CD4-positive, alpha-beta T cell treated with Interleukin-17A for 1 hour (primary cell): Measurements from ENCODE around the gene ZG16B.

Experiments used
- DNase-seq: peaks from one replicate; pipeline ENCODE4 v3.0.0-alpha.2; 2020

Gene ZG16B

DNA sequence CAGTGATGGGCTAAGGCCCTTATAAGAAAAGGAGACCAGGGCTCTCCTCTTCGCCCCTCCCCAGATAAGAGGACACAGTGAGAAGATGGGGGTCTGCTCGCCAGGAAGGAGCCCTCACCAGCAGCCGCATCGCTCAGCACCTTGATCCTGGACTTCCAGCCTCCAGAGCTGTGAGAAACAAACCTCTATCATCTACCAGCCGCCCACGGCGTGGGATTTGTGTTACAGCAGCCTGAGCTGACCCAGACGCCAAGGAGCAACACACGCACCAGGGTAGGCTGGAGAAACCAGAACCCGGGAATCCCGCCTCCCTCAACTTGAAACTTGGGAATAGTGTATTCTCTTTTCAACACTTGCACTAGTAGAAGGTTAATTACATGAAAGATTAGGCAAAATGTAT is 4.2 kb upstream of the ZG16B start:
- DNase-seq = no peak

DNA sequence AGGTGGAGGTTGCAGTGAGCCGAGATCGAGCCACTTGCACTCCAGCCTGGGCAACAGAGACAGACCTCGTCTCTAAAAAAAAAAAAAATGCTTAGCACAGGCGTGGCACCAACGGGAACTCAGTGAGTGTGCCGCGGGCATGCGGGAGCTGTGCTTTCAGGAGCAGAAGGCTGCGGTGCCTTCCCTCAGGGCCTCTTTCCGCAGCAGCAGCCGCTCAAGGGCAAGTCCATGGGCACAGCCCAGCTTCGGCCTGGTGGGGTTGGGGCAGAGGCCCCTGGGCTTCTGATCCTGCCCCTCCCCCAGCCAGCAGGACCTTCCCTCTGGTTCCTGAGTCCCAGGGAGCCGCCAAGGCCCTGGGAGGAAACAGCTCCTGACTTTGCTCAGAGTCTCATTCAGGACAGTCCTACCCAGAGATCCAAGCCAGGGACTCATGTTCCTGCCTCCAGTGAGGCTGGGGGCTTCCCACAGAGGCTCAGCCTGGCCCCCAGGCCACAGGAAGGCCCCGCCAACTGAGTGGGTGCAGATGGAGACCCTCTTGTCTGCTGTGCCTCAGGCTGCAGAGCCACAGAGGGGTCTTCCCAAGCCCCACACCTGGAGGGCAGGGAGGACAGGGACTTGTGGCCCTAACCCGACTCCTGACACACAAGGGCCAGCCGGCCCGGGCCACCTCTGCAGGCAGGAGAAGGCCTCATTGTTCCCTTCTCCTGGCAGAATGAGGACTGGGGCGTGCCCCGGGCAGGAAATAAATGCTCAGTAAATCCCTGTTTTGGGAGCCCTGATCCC is 3.3 kb upstream of the ZG16B start:
- no peak for DNase-seq

DNA sequence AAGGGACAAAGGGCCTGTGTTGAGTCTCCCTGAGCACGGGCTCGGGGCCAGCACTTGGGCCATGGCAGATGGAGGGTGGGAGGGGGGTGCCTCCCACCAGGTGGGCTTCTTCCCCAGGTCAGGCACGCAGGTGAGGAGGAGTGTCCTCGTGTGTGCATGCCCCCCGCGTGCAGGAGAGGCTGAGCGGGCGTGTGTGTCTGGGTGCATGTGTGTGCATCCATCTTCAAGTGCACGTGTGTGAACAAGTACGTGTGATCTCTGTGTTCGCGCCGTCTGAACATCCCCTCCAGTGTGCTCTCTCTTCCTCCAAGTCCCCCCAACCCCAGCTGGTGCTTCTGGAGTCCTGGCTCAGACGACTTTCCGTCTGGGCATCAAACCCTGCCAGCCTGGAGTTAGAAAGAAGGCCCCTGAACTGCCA is 2.7 kb upstream of the ZG16B start:
- no peak for DNase-seq

DNA sequence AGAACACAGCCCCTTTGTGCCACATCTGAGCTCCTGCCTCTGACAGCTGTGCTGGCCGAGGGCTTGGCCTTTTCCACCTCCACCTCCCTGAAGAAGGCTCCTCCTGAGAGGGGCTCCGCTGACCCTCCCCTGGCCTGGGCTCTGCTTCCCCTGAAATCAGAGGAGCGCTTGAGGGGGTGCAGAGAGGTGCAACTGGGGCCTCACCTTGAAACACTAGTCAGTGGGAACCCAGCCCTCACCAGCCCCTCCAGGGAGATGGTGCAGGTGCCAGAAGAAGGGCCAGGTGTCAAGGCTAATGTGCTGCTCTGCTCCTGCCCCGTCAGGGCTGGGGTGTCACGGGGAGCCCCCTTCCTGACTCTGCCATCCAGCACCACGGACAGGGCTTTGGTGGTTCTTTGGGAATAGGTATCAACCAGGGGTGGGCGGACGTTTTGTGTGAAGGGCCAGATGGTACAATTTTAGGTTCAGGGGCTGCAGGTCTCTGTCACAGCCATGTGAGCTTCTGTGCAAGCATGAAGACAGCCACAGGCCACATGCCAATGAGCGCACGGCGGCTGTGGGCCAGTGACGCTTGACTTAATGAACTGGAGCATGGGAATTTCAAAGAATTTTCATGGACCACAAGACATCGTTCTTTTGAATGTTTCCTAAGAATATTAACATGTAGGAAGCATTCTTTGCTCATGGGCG is 2.1 kb upstream of the ZG16B start:
- DNase-seq = no peak

DNA sequence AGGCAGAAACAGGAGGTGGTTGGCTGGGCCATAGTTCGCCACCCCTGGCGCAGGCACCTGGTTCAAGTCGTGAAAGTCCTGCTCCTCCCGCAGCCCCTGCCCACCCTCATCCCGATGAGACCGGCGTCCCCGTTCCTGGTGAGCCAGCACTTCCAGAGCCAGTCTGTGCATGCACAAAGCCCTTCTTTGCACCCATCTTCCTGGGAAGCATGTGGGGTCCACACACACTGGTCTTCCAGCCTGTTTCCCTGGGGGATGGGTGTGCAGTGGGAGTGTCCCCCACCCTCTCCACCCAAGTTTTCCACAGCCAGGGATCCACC is 1.6 kb upstream of the ZG16B start:
- DNase-seq = no peak

DNA sequence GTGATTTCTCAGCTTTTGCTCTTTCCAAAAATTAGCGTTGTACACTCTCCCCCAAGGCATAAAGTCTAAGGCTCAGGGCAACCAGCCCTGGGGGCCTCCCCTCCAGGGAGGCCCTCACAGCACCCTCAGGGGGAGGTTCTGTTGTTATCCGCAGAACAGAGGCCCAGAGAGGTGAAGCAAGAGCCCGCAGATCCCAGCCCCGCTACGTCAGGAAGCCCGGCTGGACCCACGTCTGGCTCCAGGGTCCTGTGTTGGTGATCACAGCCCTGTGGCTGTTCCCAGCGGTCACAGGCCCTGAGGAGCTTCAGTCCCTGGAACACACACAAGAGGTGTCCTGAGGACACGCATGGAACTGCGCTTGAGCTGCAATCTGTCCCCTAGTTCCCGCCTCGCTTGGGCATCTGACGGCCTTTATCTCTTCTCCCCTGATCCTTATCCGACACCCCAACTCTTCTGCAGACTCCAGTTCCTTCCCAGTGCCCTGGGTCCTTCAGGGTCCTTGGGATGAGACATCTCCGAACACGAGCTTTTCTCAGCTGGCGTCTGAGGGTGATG is 1.1 kb upstream of the ZG16B start:
- DNase-seq = no peak

DNA sequence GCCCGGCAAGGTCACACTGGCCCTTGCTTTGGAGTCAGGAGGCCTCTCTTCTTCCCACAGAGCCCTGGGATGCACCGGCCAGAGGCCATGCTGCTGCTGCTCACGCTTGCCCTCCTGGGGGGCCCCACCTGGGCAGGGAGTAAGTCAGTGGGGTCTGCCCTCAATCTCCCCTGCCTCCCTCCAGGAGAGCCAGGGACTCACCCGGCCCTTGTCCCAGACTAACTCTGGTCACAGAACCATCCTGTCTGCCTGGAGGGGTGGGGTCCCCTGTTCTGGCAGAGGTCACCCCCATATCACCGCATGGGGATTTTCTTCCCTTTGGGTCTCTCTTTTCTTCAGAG is 222 bp downstream of the ZG16B start:
- no peak for DNase-seq

DNA sequence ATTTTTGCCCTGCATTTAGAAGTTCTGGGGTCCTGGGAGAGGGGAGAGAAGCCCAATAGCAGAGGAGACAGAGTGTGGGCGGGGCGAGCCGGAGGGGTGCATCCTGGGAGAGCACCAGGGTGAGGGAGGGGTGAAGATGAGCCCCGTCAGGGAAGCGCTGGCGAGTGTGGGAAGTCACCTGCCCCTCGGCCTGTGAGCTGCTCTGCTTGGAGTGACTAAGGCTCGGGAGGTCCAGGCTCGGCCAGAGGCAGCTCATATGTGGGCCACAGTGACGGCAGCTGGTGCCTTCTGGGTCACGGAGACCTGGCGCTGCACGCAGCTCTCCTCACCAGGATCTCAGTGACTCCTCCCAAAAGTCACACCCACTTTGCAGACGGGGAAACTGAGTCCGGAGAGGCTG is 1.1 kb downstream of the ZG16B start:
- DNase-seq = no peak

DNA sequence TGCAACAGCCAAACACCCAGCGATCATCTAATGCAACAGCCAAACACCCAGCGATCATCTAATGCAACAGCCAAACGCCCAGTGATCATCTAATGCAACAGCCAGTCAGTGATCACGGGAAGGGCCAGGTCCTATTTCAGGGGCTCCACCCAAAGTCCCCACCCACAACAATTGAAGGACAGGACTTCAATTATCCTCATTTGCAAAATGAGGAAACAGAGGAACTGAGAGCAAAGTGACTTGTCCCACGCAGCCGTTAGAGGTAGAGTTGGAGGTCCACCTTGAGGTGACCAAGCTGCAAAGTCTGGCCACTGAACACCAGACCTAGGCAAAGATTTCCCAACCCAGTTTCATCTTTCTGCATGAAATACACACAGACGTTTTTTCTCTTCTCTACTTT is 3.7 kb downstream of the ZG16B start:
- DNase-seq = no peak

DNA sequence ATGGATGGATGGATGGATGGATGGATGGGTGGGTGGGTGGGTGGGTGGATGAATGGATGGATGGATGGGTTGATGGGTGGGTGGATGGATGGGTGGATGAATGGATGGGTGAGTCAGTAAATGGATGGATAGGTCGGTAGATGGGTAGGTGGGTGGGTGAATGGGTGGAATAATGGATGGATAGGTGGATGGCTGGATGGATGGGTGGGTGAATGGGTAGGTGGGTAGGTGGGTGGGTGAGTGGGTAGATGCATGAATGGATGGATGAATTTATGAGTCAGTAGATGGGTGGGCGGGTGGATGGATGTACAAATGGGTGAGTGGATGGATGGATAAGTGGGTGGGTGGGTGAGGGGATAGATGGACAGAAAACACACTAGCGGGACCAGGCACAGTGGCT is 4.9 kb downstream of the ZG16B start:
- DNase-seq = no peak

DNA sequence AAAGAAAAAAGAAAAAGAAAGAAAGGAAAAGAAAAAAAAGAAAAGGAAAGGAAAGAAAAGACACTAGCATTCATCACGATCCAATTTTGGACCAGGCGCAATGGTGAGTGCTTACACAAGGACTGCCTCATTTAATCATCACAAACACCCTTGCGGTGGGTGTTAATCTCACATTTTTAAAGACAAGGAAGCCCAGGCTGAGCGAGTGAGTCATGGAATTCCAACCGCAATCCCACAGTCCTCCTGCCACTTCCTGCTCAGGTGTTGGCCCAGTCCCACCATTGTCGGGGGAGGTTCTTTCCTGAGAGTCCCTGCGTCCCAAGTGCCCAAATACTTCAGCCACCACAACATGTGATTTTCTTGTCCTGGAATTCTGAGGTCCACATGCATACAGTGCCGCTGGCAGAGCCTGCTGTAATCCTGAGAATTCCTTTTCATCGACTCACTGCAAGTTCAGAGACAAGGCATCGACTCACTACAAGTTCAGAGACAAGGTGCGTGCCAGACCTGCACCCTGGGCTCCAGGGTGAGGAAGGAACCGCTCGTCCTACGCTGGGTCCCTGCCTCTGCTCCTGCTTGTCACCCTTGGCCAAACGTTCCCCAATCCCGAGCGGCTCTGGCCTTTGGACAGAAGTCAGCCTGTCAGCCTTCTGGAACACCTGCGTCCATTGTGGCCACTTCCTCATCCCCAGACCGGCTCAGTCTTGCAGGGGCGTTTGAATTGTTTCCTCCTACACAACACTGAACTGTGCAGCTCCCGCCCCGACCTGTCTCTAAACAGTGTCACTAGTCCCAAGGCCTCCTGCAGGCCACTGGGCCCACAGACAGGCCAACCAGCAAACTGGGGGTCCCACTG is 5.8 kb downstream of the ZG16B start:
- DNase-seq = no peak

DNA sequence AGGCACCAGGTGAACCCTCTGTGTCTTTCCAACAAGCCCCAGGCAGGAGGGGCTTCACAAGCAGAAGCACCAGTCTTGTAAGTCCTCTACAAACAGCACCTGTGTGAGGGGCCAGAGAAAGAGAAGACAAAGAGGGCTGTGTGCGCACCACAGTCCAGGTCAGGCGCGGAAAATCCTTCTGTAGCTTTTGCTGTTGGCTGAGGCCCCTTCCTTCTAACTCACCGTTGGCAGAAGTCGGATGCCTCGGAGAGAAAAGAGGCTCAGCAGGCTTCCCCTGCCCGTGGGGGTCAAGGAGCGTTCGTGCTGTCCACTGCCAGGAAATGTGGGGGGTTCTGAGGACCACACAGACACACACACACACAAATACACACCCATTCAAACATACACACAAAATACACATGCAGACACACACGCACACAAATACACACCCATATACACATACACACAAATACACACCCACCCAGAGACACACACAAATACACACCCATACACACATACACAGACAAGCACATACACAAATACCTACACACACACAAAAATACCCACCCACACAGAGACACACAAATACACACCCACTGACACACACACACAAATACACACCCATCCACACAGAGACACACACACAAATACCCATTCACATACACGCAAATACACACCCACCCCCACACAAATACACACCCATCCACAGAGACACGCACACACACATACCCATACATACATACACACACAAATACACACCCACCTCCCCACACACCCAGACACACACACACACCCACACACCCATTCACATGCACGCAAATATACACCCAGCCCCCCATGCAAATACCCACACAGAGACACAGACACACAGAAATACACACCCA is 6.8 kb downstream of the ZG16B start:
- DNase-seq = no peak

DNA sequence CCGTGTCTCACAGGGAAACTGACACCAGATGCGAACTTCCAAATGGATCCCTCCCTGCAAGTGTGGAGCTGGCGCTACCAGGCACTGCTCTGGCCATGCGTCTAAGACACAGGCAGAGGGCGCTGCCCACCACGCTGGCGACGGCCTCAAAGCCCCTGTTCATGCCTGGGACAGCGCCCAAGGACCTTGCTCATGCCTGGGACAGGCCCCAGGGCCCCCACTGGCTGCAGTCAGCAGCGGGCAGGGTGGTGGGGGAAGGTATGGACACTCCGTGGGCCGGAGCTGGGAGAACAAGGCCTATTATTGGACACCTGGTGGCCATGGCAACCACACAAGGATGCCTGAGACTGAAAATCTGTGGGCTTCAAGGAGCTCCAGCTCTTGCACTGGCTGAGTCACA is 8.8 kb downstream of the ZG16B start:
- DNase-seq = peak; percentile 63

DNA sequence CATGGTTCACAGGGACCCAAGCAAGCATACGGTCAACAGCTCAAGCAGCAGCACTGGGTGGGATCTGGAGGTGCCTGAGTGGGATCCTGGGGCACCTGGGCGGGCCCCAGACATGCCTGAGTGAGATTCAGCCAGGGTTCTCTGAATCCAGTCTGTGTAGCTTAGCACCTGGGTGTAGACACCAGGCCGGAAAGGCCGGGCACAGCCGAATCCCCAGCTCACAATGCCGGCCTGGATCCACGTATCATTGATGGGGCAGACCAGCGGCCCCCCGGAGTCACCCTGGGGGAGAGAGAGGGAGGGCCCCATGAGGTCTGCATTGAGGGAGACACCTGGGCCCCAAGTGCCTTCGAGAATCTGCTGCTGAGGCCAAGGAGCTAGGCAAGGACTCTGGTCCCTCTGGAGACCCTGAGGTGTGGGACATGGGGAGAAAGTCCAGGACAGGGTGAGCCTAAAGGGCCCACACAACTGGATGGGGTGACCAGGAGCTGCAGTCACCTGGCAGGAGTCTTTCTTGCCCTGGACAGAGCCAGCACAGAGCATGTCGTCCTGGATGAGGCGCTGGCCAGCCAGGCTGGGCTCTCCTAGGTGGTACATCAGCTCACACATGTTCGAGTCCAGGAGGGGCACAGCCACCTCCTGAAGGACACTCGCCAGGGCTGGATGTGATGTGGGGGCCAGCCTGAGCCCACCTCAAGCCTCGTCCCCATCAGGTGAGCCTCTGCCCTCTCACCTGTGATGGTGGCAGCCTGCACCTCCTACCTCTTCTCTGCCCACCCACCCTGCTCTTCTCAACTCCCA is 9.7 kb downstream of the ZG16B start:
- no peak for DNase-seq

DNA sequence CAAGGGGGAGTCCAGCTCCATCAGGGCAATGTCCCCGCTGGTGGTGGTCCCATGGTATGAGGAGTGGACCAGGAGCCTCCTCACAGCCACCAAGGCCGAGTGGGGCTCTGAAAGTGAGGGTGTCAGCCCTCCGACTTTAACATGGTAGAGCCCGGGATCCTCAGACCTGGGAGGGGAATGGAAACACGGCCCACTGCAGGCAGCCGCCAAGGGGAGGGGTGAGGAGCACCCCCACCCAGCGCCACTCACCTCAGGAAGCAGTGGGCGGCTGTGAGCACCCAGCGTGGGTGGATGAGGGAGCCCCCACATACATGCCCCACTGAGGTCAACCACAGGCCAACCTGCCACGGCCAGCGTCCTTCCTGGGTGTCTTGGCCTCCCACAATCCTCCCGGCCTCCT is 10.8 kb downstream of the ZG16B start:
- no peak for DNase-seq

DNA sequence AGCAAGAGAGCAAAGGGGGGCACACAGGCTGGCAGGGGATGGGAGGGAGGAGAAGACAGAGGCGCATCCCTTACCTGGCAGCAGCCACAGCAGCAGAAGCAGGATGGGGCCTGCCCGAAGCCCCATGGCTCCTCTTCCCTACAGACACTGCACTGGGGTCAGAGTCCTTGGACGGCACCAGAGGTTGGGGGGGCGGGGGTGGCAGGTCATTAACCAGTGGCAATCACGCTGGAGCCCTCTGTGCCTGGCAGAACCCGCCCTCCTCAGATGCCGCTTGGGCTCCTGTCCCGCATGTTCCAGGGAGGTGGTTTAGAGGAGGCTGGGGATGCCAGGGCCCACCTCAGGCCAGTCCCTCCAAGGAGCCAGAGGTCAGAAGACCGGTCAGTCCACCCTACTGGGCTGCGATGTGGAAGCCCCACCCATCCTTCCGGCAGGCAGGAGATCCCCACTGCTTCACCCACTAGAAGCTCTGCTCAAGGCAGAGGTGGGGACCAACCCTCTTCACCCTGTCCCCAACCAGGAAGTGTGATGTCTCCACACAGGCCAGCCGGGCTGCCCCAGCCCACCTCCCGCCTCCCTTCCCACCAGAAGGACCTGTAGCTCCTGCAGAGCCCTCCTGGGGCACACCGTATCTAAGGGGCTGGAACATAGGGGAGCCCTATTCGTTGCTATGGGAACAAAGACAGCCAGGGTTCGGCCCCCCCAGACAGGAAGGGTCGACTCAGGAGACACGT is 11.7 kb downstream of the ZG16B start:
- DNase-seq = no peak

DNA sequence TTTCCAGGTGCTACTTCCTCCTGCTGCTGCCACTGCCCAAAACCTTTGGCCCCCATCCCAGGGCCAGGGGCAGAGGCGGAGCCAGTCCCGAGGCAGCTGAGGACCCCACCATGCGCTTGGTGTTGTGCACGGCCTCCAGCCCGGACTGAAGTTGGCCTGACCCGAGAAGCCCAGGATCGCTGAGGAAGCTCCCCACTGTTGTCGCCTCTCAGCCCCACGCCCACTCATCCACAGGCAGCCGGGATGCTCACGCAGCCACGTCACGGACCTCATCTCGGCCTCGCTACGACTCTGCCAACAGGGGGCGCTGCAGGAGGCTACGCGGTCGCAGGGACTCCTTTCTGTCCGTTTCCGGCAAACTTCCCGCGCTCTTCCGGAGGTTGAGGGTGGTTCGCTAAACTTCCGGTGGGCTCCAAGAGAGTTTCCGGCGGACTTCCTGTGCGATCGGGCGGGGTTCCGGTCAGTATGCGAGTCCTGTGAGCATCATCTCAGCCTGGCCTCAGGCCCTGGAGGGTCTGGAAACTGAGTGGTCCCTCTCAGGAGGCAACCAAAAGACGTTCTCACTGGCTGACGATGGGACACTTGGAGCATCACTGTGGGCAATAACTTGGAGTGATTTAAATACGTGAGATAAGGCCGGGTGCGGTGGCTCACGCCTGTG is 12.4 kb downstream of the ZG16B start:
- peak; percentile 78 for DNase-seq

DNA sequence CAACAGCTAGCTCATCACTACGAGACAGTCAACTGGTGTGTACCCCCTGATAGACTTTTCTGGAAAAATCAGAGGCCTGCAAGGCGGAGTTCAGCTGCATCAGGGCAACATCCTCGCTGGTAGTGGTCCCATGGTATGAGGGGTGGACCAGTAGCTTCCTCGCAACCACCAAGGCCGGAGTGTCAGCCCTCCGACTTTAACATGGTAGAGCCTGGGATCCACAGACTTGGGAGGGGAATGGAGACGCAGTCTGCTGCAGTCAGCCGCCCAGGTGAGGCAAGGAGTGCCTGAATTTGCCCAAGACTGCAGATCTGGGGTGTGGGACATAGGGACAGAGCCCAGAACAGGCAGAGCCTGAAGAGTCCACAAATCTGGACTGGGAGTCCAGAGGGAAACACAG is 13.4 kb downstream of the ZG16B start:
- DNase-seq = no peak

DNA sequence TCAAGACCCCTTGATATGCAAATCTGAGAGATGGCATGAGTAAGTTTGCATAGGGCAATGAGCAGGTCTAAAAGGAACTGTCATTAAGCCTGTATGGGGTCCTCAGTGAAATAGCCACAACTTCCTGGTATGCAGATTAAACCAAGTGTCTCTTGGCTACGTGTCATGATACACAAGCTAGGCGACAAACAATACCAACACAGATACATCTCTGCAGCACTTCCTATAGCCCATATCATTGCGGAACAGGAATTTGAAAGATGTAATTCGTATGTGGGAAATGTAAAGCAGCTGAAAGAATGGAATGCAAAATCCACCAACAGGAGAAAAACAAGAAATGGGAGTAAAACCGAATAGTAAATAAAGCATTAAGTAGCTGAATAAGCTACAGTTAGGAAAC is 15.0 kb downstream of the ZG16B start:
- DNase-seq = no peak

DNA sequence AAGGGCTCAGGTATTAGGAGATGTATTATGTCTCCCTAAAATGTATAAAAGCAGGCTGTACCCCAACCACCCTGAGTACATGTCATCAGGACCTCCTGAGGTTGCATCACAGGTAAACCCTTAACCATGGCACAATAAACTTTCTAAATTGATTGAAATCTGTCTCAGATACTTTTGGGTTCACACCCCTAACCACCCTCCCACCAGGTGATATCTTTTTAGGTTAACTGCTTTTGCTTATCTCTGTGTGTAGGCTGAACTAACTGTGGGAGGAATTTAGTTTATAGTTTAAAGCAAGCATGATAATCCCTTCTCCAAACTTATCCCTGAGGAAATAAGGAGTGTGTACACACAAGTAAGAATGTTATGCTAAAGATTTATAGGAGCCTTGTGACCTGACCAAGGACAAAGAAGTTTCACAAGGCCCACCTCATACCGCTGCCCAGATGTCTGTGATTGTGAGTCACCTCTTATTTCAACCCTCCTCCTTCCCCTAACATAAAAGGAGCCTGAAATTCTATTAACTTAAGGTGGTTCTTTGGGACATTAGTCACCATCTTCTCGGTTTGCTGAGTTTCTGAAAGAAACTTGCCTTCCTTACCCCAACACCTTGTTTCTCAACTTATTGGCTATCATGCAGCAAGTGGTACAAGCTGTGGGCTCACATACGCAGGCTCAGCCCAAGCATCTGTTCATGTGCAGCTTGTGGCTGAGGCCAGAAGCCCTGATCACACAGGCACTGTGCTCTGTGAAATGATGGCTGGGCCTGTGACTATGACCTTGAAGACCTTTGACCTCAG is 16.6 kb downstream of the ZG16B start:
- DNase-seq = no peak
